ENCODE data around the gene ANKS1B.

Gene ANKS1B

GRCh38 chr12:98864363-98864762 is 1120.4 kb downstream of the ANKS1B start:
- no peak for DNase-seq (ENCODE audit: low spot score)
- TF ChIP-seq CTCF (IDR thresholded peaks at IDR 0.05; ENCODE audit: borderline replicate concordance, control extremely low read depth, extremely low read depth, insufficient read depth, missing control alignments): no peak

GRCh38 chr12:98863167-98863566 is 1121.6 kb downstream of the ANKS1B start:
- no peak for DNase-seq (ENCODE audit: low spot score)
- in situ Hi-C loops (cut with MboI; ENCODE audit: low sequenced_read_pairs, unreplicated experiment): no loop called here
- TF ChIP-seq CTCF (IDR thresholded peaks at IDR 0.05; ENCODE audit: borderline replicate concordance, control extremely low read depth, extremely low read depth, insufficient read depth, missing control alignments): no peak

More at GRCh38 chr12:98864363-98864762, 1120.4 kb downstream of the ANKS1B start:
- in situ Hi-C loops (cut with MboI; ENCODE audit: low sequenced_read_pairs, unreplicated experiment): no loop called here

- no peak for TF ChIP-seq CTCF (IDR thresholded peaks at IDR 0.05; ENCODE audit: borderline replicate concordance, control extremely low read depth, extremely low read depth, insufficient read depth, missing control alignments)
- DNase-seq (ENCODE audit: low spot score): no peak
- in situ Hi-C loops (cut with MboI; ENCODE audit: low sequenced_read_pairs, unreplicated experiment): no loop called here
Measured at GRCh38 chr12:98861251-98861650, 1123.5 kb downstream of the ANKS1B start.

- DNase-seq (ENCODE audit: low spot score): no peak
- in situ Hi-C loops (cut with MboI; ENCODE audit: low sequenced_read_pairs, unreplicated experiment): no loop called here
- TF ChIP-seq CTCF (IDR thresholded peaks at IDR 0.05; ENCODE audit: borderline replicate concordance, control extremely low read depth, extremely low read depth, insufficient read depth, missing control alignments): no peak
Measured at GRCh38 chr12:98856897-98857540, 1127.7 kb downstream of the ANKS1B start.

- DNase-seq (ENCODE audit: low spot score): no peak
- in situ Hi-C loops (cut with MboI; ENCODE audit: low sequenced_read_pairs, unreplicated experiment): no loop called here
- TF ChIP-seq CTCF (IDR thresholded peaks at IDR 0.05; ENCODE audit: borderline replicate concordance, control extremely low read depth, extremely low read depth, insufficient read depth, missing control alignments): no peak
Measured at GRCh38 chr12:98852181-98852580, 1132.6 kb downstream of the ANKS1B start.

- no peak for TF ChIP-seq CTCF (IDR thresholded peaks at IDR 0.05; ENCODE audit: borderline replicate concordance, control extremely low read depth, extremely low read depth, insufficient read depth, missing control alignments)
- DNase-seq (ENCODE audit: low spot score): no peak
- in situ Hi-C loops (cut with MboI; ENCODE audit: low sequenced_read_pairs, unreplicated experiment): no loop called here
Measured at GRCh38 chr12:98847242-98847641, 1137.5 kb downstream of the ANKS1B start.

Data from GM13976 (cell line).